Naive B cell (primary cell): Measurements from ENCODE around the gene PKMYT1. TPM values are rescaled to one million over a fixed set of nuclear protein-coding genes. Genes with fewer than 3 reads are reported as not detected.

Source experiments
- ATAC-seq, 2 donors: fragments of 150-1000 bp; cut with Tn5 transposase; 2 replicates each; pipeline ENCODE4 v1.10.0; 2021; ENCODE audit warnings: low read depth in 2 of 2, mild to moderate bottlenecking in 2 of 2, moderate library complexity in 2 of 2
- DNase-seq: peaks from one replicate; pipeline ENCODE4 v3.0.0; 2022
- H3K27ac Mint-ChIP-seq, 6 donors: one replicate each; pipeline ENCODE4 v1.8.0; 2020 to 2022; ENCODE audit warnings: mild to moderate bottlenecking in 6 of 6, mixed read lengths in 6 of 6, moderate library complexity in 5 of 6, inconsistent platforms in 2 of 6
- H3K27me3 Mint-ChIP-seq, 3 donors: one replicate each; pipeline ENCODE4 v1.8.0; 2021 to 2022; ENCODE audit warnings: mixed read lengths in 3 of 3, mild to moderate bottlenecking in 1 of 3
- H3K36me3 Mint-ChIP-seq, 2 donors: one replicate each; pipeline ENCODE4 v1.8.0; 2020 to 2022; ENCODE audit warnings: mixed read lengths in 2 of 2, inconsistent platforms in 1 of 2, mild to moderate bottlenecking in 1 of 2
- H3K4me1 Mint-ChIP-seq, 3 donors: one replicate each; pipeline ENCODE4 v1.8.0; 2020 to 2022; ENCODE audit warnings: mixed read lengths in 3 of 3, inconsistent platforms in 1 of 3, mild to moderate bottlenecking in 1 of 3, moderate library complexity in 1 of 3
- H3K4me3 Mint-ChIP-seq, 8 donors: one replicate each; pipeline ENCODE4 v1.8.0; 2020 to 2022; ENCODE audit warnings: mild to moderate bottlenecking in 8 of 8, mixed read lengths in 8 of 8, moderate library complexity in 8 of 8, inconsistent platforms in 2 of 8
- H3K9me3 Mint-ChIP-seq, 7 donors: one replicate each; pipeline ENCODE4 v1.8.0; 2020 to 2022; ENCODE audit warnings: mixed read lengths in 7 of 7, mild to moderate bottlenecking in 5 of 7, inconsistent platforms in 2 of 7, moderate library complexity in 1 of 7
- polyA plus RNA-seq, 6 donors: library from polyadenylated mRNA; unstranded; fragments of 300-500 nt; fragmentation: Illumina TruSeq; gene quantifications; one replicate each; pipeline ENCODE4 v1.2.3, GENCODE V29; 2021; ENCODE audit warnings: low read depth in 6 of 6

The PKMYT1 gene
- polyA plus RNA-seq, 6 donors from 2014 or later = 0.45 to 0.88 (median 0.62) TPM; not detected in 2

- ATAC-seq = no peak
- no peak for DNase-seq
- Mint-ChIP-seq H3K36me3 (no peaks in the 10 kb centered on the region), H3K4me1 (peaks cover 12 to 29% (median 17%) of the 10 kb centered on the region in 3 donors), H3K27ac (no peak overlapping the region), H3K27me3 (peaks cover 11 to 26% (median 20%) of the 10 kb centered on the region in 3 donors), H3K9me3 (no peaks in the 10 kb centered on the region), H3K4me3 (no peak overlapping the region)
Measured at GRCh38 chr16:2973093-2973492, 7.2 kb downstream of the PKMYT1 start.

- Mint-ChIP-seq H3K4me3 (peak overlapping the region in 2 of 8 donors; percentile 24 to 46), H3K9me3 (no peaks in the 10 kb centered on the region), H3K4me1 (peaks cover 15 to 33% (median 20%) of the 10 kb centered on the region in 3 donors), H3K36me3 (no peaks in the 10 kb centered on the region), H3K27me3 (peaks cover 11 to 31% (median 20%) of the 10 kb centered on the region in 3 donors), H3K27ac (peak overlapping the region in 1 of 6 donors; percentile 57)
- ATAC-seq = no peak
- DNase-seq = no peak
Measured at GRCh38 chr16:2971985-2972784, 8.1 kb downstream of the PKMYT1 start.

DNA sequence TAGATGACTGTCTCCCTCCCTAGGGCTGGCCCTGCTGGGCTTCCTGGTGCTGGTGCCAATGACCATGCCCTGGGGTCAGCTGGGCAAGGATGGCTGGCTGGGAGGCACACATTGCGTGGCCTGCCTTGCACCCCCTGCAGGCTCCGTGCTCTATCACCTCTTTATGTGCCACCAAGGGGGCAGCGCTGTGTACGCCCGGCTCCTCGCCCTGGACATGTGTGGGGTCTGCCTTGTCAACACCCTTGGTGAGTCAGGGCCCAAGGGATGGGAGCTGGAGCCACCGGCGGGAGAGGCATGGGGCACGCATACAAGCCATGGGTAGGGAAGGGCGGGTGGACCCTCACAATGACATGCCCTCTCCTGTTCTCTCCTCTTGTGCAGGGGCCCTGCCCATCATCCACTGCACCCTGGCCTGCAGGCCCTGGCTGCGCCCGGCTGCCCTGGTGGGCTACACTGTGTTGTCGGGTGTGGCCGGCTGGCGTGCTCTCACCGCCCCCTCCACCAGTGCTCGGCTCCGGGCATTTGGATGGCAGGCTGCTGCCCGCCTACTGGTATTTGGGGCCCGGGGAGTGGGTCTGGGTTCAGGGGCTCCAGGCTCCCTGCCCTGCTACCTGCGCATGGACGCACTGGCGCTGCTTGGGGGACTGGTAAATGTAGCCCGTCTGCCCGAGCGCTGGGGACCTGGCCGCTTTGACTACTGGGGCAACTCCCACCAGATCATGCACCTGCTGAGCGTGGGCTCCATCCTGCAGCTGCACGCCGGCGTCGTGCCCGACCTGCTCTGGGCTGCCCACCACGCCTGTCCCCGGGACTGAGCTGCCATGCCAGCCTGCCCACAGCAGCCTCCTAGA is 8.9 kb downstream of the PKMYT1 start:
- ATAC-seq (no peak), DNase-seq (no peak)
- Mint-ChIP-seq H3K9me3 (no peaks in the 10 kb centered on the region), H3K36me3 (no peaks in the 10 kb centered on the region), H3K27ac (no peak overlapping the region), H3K27me3 (peaks cover 7 to 31% (median 20%) of the 10 kb centered on the region in 3 donors), H3K4me3 (peak overlapping the region in 6 of 8 donors; percentile 64 to 82 (median 78)), H3K4me1 (peaks cover 15 to 33% (median 20%) of the 10 kb centered on the region in 3 donors)

GRCh38 chr16:2970563-2970962 is 9.7 kb downstream of the PKMYT1 start:
- H3K36me3 Mint-ChIP-seq = no peaks in the 10 kb centered on the region

DNA sequence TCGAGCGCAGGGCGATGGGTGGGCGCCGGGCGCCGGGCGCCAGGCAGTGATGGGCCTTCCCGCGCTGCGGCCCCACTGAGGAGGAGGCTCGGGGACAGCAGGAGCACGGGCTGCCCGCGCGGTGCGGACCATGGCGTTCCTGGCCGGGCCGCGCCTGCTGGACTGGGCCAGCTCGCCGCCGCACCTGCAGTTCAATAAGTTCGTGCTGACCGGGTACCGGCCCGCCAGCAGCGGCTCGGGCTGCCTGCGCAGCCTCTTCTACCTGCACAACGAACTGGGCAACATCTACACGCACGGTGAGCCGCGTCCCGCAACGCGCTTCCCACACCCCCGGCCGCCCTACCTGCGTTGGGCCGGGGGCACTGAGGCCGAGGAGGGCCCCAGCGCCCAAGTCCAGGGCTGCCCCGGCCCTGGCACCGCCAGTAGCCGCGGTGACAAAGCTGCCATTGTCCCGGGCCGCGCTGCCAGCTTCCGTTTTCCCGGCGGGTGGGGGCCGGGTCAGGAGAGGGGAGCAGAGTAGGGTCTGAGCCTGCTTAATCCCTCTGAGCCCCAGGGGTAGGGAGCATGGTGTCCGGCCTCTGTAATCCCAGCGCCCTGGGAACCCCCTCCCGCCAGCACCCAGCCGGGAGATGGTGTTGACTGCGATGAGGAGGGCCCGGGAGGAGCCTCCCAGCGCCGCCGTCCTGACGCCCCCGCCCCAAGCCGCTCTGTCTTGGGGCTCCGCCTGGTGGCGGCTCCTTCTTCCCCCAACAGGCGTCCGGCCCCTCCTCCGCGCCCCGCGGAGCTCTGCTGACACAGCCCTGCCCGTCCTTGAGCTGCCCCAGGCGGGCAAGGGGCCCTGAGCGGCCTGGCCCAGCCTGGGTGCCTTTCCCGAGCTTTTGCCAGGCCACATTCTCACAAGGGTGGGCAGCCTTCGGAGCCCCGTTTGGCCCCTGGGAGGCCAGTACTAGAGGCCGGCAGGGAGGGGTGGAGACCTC is 10.4 kb downstream of the PKMYT1 start:
- peaks cover 7 to 31% (median 20%) of the 10 kb centered on the region in 3 donors for H3K27me3 Mint-ChIP-seq
- no peaks in the 10 kb centered on the region for H3K36me3 Mint-ChIP-seq
- peak overlapping the region; percentile 55 to 82 (median 74) for H3K4me3 Mint-ChIP-seq
- ATAC-seq (peak; percentile 49 to 54), DNase-seq (peak; percentile 55)
- H3K27ac Mint-ChIP-seq = no peak overlapping the region
- peaks cover 19 to 40% (median 27%) of the 10 kb centered on the region in 3 donors for H3K4me1 Mint-ChIP-seq
- H3K9me3 Mint-ChIP-seq = no peaks in the 10 kb centered on the region

More at GRCh38 chr16:2970563-2970962, 9.7 kb downstream of the PKMYT1 start:
- Mint-ChIP-seq H3K4me1 (peaks cover 15 to 34% (median 22%) of the 10 kb centered on the region in 3 donors), H3K9me3 (no peaks in the 10 kb centered on the region), H3K27me3 (peaks cover 7 to 31% (median 20%) of the 10 kb centered on the region in 3 donors), H3K27ac (no peak overlapping the region), H3K4me3 (peak overlapping the region in 6 of 8 donors; percentile 64 to 82 (median 78))
- ATAC-seq = no peak
- DNase-seq = no peak

- Mint-ChIP-seq H3K9me3 (no peaks in the 10 kb centered on the region), H3K4me1 (peaks cover 25 to 44% (median 29%) of the 10 kb centered on the region in 3 donors), H3K4me3 (peak within 1 kb of the TSS; percentile 75 to 88 (median 82)), H3K36me3 (no peaks in the 10 kb centered on the region), H3K27me3 (peaks cover 7 to 36% (median 20%) of the 10 kb centered on the region in 3 donors), H3K27ac (peak within 1 kb of the TSS in 2 of 6 donors; percentile 65 to 83)
- ATAC-seq (peak; percentile 77), DNase-seq (peak; percentile 84)
Measured at GRCh38 chr16:2968738-2969544, 11.3 kb downstream of the PKMYT1 start, which contains the start of gene PAQR4. Gene PAQR4, plus strand, starts transcription at chr16:2969348. Its CDS starts 327 bp downstream, at chr16:2969675.

- no peak for ATAC-seq
- Mint-ChIP-seq H3K27me3 (peaks cover 7 to 37% (median 20%) of the 10 kb centered on the region in 3 donors), H3K27ac (peak overlapping the region in 2 of 6 donors; percentile 50 to 83), H3K9me3 (no peaks in the 10 kb centered on the region), H3K36me3 (no peaks in the 10 kb centered on the region), H3K4me3 (peak overlapping the region; percentile 75 to 88 (median 80)), H3K4me1 (peaks cover 29 to 50% (median 31%) of the 10 kb centered on the region in 3 donors)
- no peak for DNase-seq
Measured at GRCh38 chr16:2968368-2968737, 11.9 kb downstream of the PKMYT1 start.

DNA sequence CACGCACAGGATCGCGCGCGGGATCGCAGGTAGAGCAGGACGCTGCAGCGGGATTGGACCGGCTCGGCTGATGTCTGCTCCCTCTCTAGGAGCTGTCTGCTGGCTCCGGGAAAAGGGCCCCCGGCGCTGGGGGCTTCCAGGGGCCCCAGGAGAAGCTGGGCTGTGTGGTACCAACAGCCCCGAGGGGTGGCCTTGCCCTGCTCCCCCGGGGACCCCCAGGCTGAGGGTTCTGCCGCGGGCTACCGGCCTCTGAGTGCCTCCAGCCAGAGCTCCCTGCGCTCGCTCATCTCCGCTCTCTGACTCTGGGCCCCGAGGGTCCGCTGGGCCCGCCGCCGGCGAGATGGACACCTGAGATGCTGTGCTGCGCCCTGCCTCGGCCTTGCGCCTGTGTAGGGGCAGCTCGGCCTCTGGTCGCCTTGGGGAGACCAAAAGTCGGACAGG is 12.5 kb downstream of the PKMYT1 start:
- H3K27ac Mint-ChIP-seq = no peak overlapping the region
- DNase-seq = no peak

DNA sequence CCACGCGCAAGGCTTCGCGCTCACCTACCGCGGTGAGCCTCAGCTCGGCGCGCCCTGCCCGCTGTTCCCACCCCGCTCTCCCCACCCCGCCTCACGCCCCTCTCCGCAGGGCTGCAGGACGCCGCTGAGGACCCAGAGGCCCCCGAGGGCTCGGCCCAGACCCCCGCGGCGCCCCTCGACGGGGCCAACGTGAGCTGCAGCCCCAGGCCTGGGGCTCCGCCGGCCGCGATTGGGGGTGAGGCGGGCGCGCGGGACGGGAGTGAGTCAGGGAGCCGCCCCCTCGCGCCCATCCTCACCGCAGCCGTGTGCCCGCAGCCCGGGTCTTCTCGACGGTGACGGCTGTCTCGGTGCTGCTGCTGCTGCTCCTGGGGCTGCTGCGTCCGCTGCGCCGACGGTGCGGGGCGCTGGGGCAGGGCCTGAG is 13.0 kb downstream of the PKMYT1 start:
- DNase-seq = no peak
- H3K9me3 Mint-ChIP-seq = no peaks in the 10 kb centered on the region
- no peaks in the 10 kb centered on the region for H3K36me3 Mint-ChIP-seq
- peaks cover 7 to 32% (median 14%) of the 10 kb centered on the region in 3 donors for H3K27me3 Mint-ChIP-seq
- no peak overlapping the region for H3K27ac Mint-ChIP-seq
- no peak for ATAC-seq
- peak overlapping the region in 2 of 8 donors; percentile 24 to 75 for H3K4me3 Mint-ChIP-seq
- peaks cover 30 to 52% (median 31%) of the 10 kb centered on the region in 3 donors for H3K4me1 Mint-ChIP-seq

More for the DNA sequence above, 12.5 kb downstream of the PKMYT1 start:
- H3K36me3 Mint-ChIP-seq = no peaks in the 10 kb centered on the region
- no peak for ATAC-seq
- peaks cover 7 to 37% (median 19%) of the 10 kb centered on the region in 3 donors for H3K27me3 Mint-ChIP-seq
- no peaks in the 10 kb centered on the region for H3K9me3 Mint-ChIP-seq
- peaks cover 29 to 56% (median 31%) of the 10 kb centered on the region in 3 donors for H3K4me1 Mint-ChIP-seq
- peak overlapping the region; percentile 44 to 88 (median 80) for H3K4me3 Mint-ChIP-seq

DNA sequence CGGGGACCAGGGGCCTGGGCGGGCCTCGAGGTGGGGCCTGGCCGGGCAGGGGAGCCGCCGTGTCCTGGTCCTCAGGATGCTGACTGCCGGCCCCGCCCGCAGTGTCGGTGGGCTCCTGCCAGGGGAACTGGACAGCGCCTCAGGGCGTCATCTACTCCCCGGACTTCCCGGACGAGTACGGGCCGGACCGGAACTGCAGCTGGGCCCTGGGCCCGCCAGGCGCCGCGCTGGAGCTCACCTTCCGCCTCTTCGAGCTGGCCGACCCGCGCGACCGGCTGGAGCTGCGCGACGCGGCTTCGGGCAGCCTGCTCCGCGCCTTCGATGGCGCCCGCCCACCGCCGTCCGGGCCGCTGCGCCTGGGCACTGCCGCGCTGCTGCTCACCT is 13.4 kb downstream of the PKMYT1 start:
- peaks cover 8 to 27% (median 10%) of the 10 kb centered on the region in 3 donors for H3K27me3 Mint-ChIP-seq
- no peaks in the 10 kb centered on the region for H3K9me3 Mint-ChIP-seq
- DNase-seq (no peak), ATAC-seq (no peak)
- no peak overlapping the region for H3K4me3 Mint-ChIP-seq
- no peaks in the 10 kb centered on the region for H3K36me3 Mint-ChIP-seq
- peaks cover 28 to 50% (median 34%) of the 10 kb centered on the region in 3 donors for H3K4me1 Mint-ChIP-seq
- H3K27ac Mint-ChIP-seq = no peak overlapping the region

DNA sequence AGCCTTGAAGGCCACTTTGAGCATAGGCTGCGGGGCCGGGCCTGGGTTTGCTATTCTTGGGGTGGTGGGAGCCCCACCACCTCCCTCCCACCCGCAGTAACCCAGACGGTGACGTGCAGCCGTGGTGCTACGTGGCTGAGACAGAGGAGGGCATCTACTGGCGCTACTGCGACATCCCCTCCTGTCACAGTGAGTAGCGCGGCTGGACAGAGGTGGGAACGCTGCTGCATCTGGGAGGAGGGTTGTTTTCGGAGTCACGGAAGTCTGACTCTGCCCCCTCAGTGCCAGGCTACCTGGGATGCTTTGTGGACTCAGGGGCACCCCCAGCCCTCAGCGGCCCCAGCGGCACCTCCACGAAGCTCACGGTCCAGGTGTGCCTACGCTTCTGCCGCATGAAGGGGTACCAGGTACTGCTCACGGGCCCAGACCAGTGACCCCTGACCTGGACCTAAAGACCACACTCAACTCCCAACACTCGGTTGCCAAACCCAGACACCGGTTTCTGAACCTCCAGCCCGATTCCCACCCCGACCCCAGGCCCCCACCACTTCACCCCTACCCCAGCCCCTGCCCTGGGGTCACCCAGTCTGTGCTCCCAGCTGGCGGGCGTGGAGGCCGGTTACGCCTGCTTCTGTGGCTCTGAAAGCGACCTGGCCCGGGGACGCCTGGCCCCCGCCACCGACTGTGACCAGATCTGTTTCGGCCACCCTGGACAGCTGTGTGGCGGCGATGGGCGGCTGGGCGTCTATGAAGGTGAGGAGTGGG is 14.0 kb downstream of the PKMYT1 start:
- DNase-seq (no peak), ATAC-seq (no peak)
- H3K27me3 Mint-ChIP-seq = peaks cover 5 to 26% (median 10%) of the 10 kb centered on the region in 3 donors
- peak overlapping the region in 4 of 8 donors; percentile 83 to 92 (median 88) for H3K4me3 Mint-ChIP-seq
- no peaks in the 10 kb centered on the region for H3K9me3 Mint-ChIP-seq
- no peaks in the 10 kb centered on the region for H3K36me3 Mint-ChIP-seq
- no peak overlapping the region for H3K27ac Mint-ChIP-seq
- H3K4me1 Mint-ChIP-seq = peaks cover 31 to 53% (median 36%) of the 10 kb centered on the region in 3 donors
